NCI-H187 (cell line): ENCODE data around the gene DRG2.

ENCODE experiments used
- DNase-seq, 2 experiments: peaks; one replicate each; lab custom pipeline; 2025; lab: John Stamatoyannopoulos, UW

The DRG2 gene

GRCh38 chr17:18143044-18143936 lies 55.5 kb downstream of the DRG2 start:
- DNase-seq, result no peak

GRCh38 chr17:18144261-18144660 lies 56.5 kb downstream of the DRG2 start:
- no peak for DNase-seq

GRCh38 chr17:18144855-18145254 lies 57.1 kb downstream of the DRG2 start:
- DNase-seq, result no peak

- no peak for DNase-seq
Measured at GRCh38 chr17:18145811-18146210, 58.1 kb downstream of the DRG2 start.

- no peak for DNase-seq
Measured at GRCh38 chr17:18146259-18146658, 58.5 kb downstream of the DRG2 start.

- no peak for DNase-seq
Measured at GRCh38 chr17:18146980-18147379, 59.2 kb downstream of the DRG2 start.

- DNase-seq, result no peak
Measured at GRCh38 chr17:18148586-18148985, 60.8 kb downstream of the DRG2 start.

GRCh38 chr17:18151290-18151689 lies 63.5 kb downstream of the DRG2 start:
- no peak for DNase-seq

GRCh38 chr17:18155179-18155578 lies 67.4 kb downstream of the DRG2 start:
- no peak for DNase-seq

- DNase-seq, result no peak
Measured at GRCh38 chr17:18156171-18156975, 68.6 kb downstream of the DRG2 start.

GRCh38 chr17:18156976-18157280 lies 69.2 kb downstream of the DRG2 start:
- no peak for DNase-seq
